Measurements from ENCODE around the gene RASGRP3.

The RASGRP3 gene

GRCh38 chr2:33561872-33562271, 85.4 kb downstream of the RASGRP3 start:
- Histone ChIP-seq H3K27me3 (no peaks in the 10 kb centered on the region), H3K36me3 (no peaks in the 10 kb centered on the region), H3K4me3 (ENCODE audit: low read depth, low read length) (no peak overlapping the region), H3K4me1 (no peaks in the 10 kb centered on the region), H3K9me3 (no peaks in the 10 kb centered on the region)
- TF ChIP-seq CTCF (IDR thresholded peaks at IDR 0.05; ENCODE audit: low read depth, low read length): no peak
- no peak for DNase-seq

DNA sequence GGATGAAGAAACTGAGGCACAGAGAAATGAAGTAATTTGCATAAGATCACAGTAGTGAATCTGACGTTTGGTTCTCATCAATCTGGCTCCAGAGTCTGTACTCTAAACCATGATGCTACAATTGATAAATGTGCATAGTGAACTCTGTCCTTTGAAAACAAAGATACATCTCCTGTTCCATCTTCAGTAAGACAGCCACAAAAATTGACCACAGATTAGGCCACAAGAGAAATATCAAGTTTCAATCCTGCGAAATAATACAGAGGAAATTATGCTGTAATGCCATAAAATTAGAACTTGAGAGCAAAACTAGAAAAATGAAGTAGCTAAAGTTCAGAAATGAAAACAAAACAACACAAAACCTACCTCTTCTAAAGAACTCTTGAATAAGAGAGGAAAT, 94.2 kb downstream of the RASGRP3 start:
- H3K27me3 ChIP-seq: no peaks in the 10 kb centered on the region
- no peak for DNase-seq
- no peaks in the 10 kb centered on the region for H3K36me3 ChIP-seq
- H3K4me3 ChIP-seq (ENCODE audit: low read depth, low read length): no peak overlapping the region
- no peaks in the 10 kb centered on the region for H3K9me3 ChIP-seq
- TF ChIP-seq CTCF (IDR thresholded peaks at IDR 0.05; ENCODE audit: low read depth, low read length): no peak
- no peaks in the 10 kb centered on the region for H3K4me1 ChIP-seq

GRCh38 chr2:33573657-33574056, 97.2 kb downstream of the RASGRP3 start:
- H3K4me1 ChIP-seq: no peaks in the 10 kb centered on the region

GRCh38 chr2:33577084-33577483, 100.6 kb downstream of the RASGRP3 start:
- Histone ChIP-seq H3K4me1 (no peaks in the 10 kb centered on the region), H3K36me3 (peaks cover 1% of the 10 kb centered on the region; the same call in 1 of the 2 replicates), H3K4me3 (ENCODE audit: low read depth, low read length) (no peak overlapping the region), H3K9me3 (no peaks in the 10 kb centered on the region), H3K27me3 (no peaks in the 10 kb centered on the region)
- DNase-seq: no peak
- TF ChIP-seq CTCF (IDR thresholded peaks at IDR 0.05; ENCODE audit: low read depth, low read length): no peak

More at GRCh38 chr2:33573657-33574056, 97.2 kb downstream of the RASGRP3 start:
- Histone ChIP-seq H3K27me3 (no peaks in the 10 kb centered on the region), H3K4me3 (ENCODE audit: low read depth, low read length) (no peak overlapping the region), H3K9me3 (no peaks in the 10 kb centered on the region), H3K36me3 (no peaks in the 10 kb centered on the region)
- TF ChIP-seq CTCF (IDR thresholded peaks at IDR 0.05; ENCODE audit: low read depth, low read length): no peak
- no peak for DNase-seq

GRCh38 chr2:33577668-33578067, 101.2 kb downstream of the RASGRP3 start:
- no peak for DNase-seq

GRCh38 chr2:33579227-33579626, 102.8 kb downstream of the RASGRP3 start:
- peaks cover 16% of the 10 kb centered on the region for H3K36me3 ChIP-seq
- H3K4me3 ChIP-seq (ENCODE audit: low read depth, low read length): no peak overlapping the region
- no peaks in the 10 kb centered on the region for H3K9me3 ChIP-seq
- DNase-seq: no peak
- H3K4me1 ChIP-seq: no peaks in the 10 kb centered on the region
- no peak for TF ChIP-seq CTCF (IDR thresholded peaks at IDR 0.05; ENCODE audit: low read depth, low read length)
- H3K27me3 ChIP-seq: no peaks in the 10 kb centered on the region; the same call in 1 of the 2 replicates

More at GRCh38 chr2:33577668-33578067, 101.2 kb downstream of the RASGRP3 start:
- Histone ChIP-seq H3K4me3 (ENCODE audit: low read depth, low read length) (no peak overlapping the region), H3K36me3 (peaks cover 5% of the 10 kb centered on the region; the same call in 1 of the 2 replicates), H3K4me1 (no peaks in the 10 kb centered on the region), H3K27me3 (no peaks in the 10 kb centered on the region), H3K9me3 (no peaks in the 10 kb centered on the region)
- TF ChIP-seq CTCF (IDR thresholded peaks at IDR 0.05; ENCODE audit: low read depth, low read length): no peak

All from BE2C (cell line).